ENCODE data around the gene NT5E.
"Not testable (repeated sequence)": the region's sequence is repeated elsewhere in the genome, so short reads cannot be mapped to it uniquely, and the experiment has no call there.

Gene NT5E

DNA sequence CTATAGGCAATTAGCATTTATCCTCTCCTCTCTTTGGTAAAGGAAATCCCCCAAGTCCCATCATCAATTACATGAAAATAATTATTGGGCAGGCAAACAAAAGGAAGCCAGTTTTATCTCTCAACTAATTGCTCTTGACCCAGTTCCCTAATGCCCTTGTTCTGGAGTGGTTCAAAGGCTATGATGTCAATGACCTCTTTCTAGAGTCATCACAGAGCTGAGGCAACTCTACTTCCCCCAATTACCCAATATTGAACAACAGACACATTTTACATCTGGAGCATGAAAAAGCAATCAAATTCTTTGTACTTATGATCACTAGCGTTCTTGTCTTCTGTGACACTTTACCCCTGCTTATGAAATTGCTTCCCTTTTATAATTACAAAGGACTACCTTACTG lies 43.5 kb downstream of the NT5E start:
- no peak for DNase-seq (ENCODE audit: low read depth)

DNA sequence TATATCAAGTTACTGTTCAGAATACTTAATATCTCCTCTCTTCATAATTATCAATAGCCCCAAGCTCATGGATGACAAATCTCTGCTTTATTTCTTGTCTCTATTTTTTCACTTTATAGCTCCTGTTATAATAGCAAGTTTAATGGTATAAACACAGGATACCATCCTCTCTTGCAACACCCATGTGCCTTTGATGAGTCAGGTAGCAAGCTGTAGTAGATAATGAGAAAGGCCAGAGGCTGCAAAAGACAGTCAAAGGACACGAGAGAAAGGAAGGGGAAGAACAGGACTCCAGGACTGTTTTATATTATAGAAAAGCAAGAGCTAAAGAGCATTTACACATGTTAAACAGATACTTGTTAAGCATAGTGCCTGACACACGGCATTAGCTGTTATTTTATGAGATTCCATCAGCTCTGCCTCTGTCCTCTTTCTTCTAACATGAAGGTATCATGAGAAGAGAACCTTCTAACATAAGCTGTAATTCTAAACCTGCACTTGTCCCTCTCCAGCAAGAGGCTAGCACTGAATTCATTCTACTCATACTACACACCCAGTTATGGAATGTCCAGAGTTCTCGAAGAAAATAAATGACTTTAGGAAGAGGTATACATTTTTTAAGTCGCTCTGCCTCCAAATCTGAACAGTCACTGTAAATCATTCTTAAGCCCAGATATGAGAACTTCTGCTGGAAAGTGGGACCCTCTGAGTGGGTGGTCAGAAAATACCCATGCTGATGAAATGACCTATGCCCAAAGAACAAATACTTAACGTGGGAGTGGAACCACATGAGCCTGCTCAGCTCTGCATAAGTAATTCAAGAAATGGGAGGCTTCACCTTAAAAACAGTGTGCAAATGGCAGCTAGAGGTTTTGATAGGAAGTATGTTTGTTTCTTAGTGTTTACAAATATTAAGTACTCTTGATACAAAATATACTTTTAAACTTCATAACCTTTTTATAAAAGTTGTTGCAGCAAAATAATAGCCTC lies 45.0 kb downstream of the NT5E start:
- DNase-seq (ENCODE audit: low read depth), result no peak

DNA sequence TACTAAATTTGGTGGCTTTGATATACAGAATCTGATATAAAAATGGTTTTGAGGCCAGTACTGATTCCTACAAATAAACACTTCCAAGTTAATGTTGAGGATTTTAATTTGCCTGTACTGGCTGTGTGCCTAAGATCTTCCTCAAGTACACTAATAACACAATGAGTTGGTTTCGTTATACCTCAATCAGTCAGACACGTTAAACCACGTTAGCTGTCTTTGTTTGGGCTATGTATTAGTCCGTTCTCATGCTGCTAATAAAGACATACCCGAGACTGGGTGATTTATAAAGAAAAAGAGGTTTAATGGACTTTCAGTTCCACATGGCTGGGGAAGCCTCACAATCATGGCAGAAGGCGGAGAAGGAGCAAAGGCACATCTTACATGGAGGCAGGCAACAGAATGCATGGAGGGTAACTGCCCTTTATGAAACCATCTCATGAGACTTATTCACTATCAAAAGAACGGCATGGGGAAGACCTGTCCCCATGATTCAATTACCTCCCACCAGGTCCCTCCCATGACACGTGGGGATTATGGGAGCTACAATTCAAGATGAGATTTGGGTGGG lies 46.2 kb downstream of the NT5E start:
- DNase-seq (ENCODE audit: low read depth), result no peak

DNA sequence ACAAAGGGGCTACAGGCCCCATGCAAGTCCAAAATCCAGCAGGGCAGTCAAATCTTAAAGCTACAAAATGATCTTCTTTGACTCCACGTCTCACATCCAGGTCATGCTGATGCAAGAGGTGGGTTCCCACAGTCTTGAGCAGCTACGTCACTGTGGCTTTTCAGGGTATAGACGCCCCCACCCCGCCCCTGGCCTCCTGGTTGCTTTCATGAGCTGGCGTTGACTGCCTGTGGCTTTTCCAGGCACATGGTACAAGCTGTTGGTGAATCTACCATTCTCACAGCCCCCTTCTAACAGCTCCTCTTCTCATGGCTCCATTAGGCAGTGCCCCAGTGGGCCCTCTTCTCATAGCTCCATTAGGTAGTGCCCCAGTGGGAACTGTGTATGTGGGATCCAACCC lies 47.0 kb downstream of the NT5E start:
- DNase-seq (ENCODE audit: low read depth), result no peak

DNA sequence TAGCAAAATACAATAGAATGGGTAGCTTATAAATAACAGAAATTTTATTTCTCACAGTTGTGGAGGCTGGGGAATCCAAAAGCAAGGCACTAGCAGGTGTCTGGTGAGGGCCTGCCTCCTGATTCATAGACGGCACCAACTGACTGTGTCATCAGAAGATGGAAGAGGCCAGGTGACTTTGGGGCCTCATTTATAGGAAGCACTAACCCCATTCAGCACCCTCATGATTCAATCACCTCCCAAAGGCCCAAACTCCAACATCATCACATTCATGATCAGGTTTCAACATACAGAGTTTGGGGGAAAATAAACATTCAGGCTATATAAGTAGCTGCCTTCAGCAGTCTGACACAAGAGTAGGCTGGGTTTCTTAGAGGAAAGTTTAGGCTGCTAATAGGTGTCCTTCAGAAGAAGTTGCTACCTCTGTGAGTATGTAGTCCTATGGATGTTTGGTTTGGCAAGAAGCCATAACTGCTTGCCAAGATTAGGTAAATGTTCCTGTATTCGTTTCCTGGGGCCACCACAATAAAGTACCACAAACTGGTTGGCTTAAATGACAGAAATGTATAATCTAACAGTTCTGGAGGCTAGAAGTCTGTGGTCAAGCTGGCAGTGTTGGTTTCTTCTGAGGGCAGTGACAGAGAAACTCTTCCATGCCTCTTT lies 48.8 kb downstream of the NT5E start:
- no peak for DNase-seq (ENCODE audit: low read depth)

DNA sequence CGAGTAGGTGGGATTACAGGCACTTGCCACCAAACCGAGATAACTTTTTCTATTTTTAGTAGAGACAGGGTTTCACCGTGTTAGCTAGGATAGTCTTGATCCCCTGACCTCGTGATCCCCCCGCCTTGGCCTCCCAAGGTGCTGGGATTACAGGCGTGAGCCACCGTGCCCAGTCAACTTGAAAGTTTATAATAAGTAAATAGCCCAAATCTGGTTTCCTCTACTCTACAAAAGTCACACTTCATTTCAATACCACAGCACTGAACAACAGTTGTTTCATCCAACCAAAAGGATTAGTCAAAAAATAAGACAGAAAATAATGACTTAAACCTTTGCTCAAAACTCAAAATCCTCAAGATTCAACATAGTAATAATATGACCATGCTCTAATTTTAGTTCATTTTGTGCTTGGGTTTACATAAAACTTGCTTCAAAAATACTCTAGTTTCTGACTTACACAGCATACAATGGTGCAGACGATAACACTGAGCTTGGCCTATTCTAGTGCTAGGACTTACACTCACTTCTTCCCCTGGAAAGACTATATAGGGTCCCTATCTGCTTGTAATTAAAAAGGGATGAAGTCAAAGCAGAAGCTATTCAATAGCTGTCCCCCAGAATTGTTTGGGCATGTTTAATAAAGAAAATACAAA lies 56.7 kb downstream of the NT5E start:
- no peak for DNase-seq (ENCODE audit: low read depth)

DNA sequence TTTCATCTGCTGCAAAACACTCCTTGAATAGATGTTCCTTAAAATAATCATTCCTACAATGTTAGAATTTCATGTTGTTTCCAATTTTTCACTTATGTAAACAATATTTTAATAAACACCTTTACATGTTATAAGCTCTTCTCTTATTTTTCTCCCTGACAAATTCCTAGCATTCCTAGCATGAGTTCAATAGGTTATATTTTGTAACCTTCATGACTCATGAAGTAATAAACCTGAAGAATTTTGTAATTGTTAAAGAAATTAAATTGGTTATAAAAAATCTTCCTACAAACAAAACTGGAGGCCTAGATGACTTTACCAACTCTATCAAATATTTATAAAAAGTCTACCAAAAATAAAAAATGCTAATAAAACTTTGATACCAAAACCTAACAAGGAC lies 66.3 kb downstream of the NT5E start:
- no peak for DNase-seq (ENCODE audit: low read depth)

DNA sequence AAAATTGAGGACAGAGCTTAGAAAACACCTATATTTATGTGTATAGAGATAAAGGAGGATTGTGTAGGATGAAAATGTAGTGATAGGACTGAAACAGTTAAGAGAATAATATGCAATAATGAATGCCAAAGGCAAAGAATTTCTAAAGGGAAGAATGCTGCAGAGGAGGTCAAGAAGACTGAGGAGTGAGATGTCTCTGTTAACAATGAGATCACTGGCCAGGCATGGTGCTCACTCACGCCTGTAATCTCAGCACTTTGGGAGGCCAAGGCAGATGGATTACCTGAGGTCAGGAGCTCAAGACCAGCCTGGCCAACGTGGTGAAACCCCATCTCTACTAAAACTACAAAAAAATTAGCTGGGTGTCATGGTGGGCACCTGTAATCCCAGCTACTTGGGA lies 74.4 kb downstream of the NT5E start:
- not testable (repeated sequence) for DNase-seq (ENCODE audit: low read depth)

DNA sequence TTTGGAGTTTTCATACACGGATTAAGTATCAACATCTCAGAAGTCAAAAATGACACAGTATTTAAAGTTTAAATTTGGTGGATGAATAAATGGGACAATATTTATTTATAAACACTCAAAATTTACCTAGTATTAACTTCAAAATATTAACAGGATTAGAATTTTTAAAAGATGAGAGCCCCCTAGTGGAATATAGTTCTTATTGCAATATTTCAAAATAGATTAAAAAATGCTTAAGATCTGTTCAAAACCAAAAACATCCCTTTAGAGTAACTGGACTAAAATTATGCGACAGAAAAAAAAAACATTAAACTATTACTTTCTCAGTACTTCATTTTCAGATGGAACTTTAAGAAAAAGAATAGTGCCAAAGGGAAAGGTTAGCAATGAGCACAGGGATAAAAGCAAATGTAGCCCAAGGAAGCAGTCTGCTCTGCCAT lies 87.2 kb downstream of the NT5E start:
- DNase-seq (ENCODE audit: low read depth), result no peak

DNA sequence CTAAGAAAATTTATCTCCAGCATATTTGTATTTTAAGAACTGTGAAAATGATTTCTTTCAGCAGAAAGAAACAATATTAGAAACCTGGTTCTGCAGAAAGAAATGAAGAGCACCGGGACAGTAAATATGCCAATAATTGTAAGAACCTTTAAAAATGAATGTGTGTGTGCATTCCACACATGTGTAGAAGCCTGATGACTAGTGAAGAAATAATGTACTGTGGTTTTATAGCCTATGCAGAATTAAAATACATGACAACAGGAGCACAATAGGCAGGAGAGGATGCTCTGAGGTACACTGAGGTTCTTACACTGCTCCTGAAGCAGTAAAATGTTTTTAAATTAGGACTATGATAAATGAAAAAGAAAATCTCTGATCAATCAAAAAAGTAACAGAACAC lies 94.9 kb downstream of the NT5E start:
- no peak for DNase-seq (ENCODE audit: low read depth)
